Measurements from ENCODE around the gene INVS.
"Not testable (repeated sequence)": the region's sequence is repeated elsewhere in the genome, so short reads cannot be mapped to it uniquely, and the experiment has no call there.

The INVS gene

DNA sequence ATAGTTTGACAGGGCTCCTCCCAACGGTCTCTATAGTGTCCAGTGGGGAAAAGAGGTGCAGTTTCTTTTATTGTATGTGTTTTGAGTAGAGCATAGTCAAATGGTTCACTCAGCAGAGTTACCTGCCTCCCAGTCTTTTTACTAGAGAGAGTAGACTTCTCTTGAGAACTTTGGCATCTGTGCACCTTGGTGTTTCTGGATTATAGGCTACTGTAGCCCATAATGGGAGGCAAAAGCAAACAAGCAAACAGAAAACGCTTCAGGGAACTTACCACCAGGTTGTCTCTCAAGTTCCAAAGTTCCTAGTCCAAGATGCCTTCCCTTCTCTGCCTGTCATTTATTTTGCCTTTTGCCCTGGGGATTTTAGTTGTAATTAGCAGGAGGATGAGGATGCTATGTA is 26.2 kb downstream of the INVS start:
- no peak for DNase-seq (ENCODE audit: low spot score)

DNA sequence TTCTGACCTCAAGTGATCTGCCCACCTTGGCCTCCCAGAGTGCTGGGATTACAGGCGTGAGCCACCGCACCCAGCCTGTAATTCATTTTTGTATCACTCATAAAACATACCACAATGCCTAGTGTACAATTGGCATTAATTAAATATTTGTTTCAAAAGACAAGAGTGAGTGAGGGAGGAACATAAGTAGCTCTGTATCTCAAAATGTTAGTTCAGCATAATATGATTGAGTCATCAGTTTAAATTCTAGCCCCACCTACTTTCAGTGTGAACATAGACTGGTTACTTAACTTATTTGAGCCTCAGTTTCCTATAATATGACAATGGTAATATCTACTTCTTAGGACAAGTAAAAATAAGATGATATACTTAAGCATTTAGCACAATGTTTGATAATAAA is 26.9 kb downstream of the INVS start:
- DNase-seq (ENCODE audit: low spot score), result no peak

DNA sequence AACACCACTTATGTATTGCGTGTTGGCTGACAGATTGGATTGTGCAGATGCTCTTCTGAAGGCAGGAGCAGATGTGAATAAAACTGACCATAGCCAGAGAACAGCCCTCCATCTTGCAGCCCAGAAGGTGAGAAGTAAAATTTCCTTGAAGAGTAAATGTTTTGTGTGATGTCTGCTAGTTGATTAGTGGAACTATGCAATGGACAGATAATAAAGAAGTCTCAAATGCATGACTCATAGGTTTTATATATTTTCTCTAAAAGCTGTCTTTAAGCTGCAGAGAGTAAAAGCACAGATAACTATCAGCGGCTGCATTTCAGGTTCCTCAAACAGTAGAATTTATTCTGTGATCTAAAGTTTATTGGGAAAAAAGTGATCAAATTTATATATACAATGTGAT is 27.4 kb downstream of the INVS start:
- DNase-seq (ENCODE audit: low spot score), result no peak

DNA sequence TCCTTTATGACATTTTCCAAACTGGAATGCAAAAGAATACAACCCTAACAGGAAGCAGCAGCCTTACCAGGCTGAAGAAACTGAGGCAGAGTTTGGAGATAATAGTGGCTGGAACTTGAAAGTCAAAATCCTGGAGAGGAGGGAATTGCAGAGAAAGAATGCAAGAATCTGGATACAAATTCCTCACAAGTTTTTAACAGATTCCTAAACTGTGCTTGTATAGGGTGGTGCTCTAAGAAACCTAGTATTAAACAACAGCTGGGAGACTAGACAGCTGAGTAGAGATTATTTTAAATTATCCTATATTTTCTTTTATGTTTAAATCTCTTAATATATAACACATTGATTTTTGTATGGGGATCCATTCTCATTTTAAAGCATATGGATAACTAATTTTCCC is 30.7 kb downstream of the INVS start:
- DNase-seq (ENCODE audit: low spot score), result no peak

DNA sequence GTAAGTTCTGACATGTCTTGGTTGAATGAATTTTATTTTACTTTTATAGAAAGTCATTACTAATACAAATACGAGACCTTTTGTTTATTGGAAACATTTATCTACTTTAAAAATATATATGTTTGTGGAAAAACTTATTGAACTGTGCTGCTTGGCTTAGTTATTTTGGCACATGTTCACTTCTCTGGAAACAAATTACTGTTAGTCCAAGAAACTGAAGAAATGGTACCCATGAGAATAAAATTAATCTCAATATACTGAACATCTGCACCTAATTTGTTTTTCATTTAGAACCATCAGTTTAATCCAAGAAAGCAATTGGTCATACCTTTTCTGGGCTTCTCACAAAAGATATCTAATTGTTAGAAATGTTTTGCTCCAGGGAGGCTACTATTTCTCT is 32.2 kb downstream of the INVS start:
- DNase-seq (ENCODE audit: low spot score), result no peak

DNA sequence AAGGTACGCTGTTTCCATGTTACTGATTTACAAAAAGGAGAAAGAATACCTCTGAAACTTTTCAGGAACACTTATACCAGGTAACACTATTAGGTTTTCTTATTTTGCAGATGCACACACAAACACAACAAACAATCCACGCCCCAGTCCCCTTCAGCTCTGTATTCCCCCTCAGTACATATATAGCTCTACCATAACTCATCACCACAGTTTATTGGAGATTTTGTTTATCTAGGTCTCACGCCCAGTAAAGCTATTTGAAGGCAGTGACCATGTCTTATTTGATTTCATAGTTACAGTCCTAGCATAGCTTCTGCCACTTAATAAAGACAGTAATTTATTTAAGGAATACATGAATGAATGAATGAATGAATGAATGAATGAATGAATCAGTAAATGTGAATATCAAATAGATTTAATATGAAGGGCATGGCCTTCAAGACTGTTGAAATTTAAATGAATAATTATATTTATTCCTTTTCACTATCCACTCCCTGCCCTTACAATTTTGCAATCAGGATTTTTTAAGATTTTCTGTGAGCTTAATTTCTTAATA is 32.9 kb downstream of the INVS start:
- no peak for DNase-seq (ENCODE audit: low spot score)

DNA sequence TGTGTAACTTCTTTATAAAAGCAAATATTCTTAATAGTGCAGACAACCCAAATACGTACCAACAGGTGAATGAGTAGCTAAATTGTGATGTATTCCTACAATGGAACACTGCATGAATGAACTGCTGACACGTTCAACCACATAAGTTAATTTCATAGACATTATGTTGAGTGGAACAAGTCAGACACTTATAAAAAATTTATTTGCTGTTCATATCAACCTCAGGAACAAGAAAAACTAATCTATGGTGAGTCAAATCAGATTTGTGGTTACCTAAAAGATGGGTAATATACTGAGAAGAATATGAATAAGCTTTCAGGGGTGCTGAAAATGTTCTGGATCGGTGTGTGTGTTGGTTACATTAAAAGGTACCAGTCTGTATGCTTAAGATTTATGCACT is 35.7 kb downstream of the INVS start:
- no peak for DNase-seq (ENCODE audit: low spot score)

DNA sequence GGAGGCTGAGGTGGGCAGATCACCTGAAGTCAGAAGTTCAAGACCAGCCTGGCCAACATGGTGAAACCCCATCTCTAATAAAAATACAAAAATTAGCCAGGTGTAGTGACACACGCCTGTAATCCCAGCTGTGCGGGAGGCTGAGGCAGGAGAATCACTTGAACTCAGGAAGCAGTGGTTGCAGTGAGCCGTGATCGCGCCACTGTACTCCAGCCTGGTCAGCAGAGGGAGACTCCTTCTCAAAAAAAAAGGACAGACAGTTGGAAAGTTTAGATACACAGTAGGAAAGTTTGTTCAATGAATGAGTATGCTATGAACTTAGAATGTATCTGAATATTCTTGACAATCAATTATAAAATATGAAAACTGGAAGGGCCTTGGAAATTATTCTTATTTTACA is 37.8 kb downstream of the INVS start:
- DNase-seq (ENCODE audit: low spot score), result not testable (repeated sequence)

DNA sequence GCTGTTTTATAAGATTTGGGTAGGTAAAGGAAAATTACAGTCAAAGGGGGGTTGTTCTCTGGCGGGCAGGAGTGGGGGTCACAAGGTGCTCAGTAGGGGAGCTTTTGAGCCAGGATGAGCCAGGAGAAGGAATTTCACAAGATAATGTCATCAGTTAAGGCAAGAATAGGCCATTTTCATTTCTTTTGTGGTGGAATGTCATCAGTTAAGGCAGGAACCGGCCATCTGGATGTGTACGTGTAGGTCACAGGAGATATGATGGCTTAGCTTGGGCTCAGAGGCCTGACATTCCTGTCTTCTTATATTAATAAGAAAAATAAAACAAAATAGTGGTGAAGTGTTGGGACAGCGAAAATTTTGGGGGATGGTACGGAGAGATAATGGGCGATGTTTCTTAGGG is 41.3 kb downstream of the INVS start:
- not testable (repeated sequence) for DNase-seq (ENCODE audit: low spot score)

DNA sequence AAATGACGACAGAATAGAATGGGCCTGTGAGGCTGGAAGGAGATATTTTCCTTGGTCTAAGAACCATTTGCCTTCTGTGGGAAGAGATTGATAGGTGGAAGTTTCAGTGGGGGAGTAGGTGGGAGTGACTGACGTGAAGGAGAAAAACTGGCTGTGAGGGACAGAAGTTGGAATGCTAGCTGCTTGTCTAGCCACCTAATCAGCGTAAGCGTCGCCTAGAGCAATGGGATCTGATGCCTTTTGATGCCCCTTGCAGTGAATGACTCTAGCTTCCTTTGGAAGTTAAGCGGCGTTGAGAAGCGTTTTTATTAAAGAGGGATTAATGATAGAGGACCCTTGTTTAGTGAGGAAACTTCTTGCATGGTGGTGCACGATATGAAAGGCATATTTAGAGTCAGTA is 42.8 kb downstream of the INVS start:
- DNase-seq (ENCODE audit: low spot score), result not testable (repeated sequence)

DNA sequence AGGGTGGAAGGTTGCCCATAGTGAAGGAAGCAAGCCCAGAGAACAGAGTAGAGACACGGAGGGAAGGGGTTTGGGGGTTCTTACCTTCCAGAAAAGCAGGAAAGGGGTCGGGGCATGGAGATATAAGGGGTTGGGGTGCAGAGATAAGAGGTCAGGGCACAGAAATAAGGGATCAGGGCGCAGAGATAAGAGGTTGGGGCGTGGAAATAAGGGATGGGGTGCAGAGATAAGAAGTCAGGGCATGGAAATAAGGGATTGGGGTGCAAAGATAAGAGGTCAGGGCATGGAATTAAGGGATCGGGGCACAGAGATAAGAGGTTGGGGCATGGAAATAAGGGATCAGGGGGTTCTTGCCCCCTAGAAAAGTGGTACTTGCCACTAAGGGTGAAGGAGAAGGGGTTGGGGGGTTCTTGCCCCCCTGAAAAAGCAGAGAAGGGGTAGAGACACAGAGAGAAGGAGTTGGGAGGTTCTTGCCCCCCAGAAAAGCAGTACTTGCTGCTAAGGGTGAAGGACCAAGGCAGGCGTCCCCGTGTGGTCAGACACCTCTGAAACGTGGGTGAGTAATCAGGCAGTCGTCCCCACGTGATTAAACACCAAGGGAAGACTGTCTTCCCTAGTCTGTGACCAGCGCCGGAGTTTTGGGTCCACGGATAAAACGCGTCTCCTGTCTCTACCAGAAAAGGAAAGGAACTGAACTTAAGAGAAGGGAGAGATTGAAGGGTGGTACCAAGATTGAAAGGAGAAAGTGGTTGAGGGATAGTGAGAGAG is 46.3 kb downstream of the INVS start:
- DNase-seq (ENCODE audit: low spot score), result not testable (repeated sequence)

DNA sequence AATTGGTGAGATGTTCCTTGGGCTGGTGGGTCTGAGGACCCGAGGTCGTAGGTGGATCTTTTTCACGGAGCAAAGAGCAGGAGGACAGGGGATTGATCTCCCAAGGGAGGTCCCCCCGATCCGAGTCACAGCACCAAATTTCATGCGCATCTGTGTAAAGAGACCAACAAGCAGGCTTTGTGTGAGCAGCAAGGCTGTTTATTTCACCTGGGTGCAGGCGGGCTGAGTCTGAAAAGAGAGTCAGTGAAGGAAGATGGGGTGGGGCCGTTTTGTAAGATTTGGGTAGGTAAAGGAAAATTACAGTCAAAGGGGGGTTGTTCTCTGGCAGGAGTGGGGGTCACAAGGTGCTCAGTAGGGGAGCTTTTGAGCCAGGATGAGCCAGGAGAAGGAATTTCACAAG is 46.9 kb downstream of the INVS start:
- DNase-seq (ENCODE audit: low spot score), result not testable (repeated sequence)

DNA sequence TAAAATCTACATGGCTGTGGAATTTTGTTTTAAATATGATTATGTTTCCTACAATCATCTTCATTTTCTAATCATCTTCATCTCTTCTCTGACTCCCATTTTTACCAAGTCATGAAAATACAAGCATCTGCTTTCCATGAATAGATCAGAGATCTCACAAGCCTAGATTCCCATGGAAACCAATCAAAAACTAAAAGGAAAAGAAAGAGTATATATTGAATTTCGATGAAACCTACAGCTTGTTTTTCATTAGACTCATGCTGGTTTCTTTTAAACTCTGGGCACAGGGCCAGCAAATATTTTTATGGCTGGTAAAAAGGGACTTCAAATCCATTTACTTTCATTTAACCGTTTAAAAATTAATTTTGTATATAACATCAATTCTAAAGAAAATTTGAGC is 51.2 kb downstream of the INVS start:
- DNase-seq (ENCODE audit: low spot score), result no peak

DNA sequence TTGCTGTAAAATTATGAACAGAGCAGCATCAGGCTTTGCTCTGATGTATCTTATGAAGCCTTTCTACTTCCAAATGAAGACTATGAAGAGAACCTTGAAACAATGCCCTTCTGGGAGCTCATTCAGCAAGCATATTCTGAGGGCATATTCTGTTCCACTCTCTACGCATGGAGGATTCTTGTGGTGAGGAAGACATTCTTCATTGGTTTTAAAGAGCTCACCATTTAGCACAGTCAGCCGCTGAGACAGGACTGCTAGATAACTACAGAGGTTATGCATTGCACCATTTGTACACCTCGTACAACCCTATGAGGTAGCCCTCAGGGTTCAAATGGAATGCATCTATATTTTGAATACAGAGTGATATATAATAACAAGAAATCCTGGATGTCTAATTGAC is 61.0 kb downstream of the INVS start:
- DNase-seq (ENCODE audit: low spot score), result no peak

DNA sequence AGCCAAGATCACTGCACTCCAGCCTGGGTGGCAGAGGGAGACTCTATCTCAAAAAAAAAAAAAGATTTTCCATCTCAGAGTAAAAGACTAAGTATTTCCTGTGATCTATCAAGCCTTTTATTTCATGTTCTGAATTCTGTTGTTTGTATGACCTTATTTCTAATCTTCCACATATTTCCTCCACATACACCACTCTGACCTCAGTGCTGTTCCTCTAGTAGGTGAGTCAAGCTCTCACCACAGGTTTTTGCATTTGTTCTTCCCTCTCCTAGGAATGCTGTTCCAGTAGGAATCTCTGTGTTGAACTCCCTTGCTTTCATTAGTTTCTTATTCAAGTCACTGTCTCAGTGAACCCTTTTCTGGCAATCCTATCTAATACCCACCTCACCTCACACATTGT is 68.1 kb downstream of the INVS start:
- no peak for DNase-seq (ENCODE audit: low spot score)

DNA sequence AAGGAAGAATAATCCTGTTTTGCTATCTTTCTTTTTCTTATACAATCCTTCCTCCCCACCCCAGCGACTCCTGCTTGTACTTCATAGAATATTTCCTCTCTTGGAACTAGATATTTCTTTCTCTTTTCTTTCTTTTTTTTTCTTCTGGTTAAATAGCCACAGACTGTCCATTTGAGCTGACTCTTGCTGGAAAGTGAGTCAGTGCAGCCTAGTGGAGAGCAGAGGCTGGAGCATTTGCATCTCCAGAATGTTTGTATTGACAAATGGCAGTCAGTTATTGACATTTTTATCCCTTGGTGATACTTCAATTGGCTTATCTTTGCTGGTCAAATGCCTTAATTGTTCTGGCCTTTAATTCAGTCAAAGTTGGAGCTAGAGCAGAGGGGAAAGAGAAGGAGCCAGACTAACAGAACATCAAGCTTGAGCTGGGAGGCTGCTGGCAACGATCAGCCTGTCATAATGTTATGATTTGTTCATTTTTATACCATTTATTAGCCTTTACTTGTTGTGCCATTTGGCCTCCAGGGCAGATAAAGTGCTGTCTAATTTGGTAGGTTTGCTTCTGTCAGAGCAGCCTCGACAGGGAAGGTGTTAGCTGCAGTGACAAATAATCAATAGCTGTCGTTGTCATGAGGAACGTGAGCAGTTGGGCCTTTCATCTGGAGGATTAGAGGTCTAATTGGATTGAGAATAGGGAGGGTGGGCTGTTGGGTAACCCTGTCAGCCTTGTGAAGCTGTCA is 69.0 kb downstream of the INVS start:
- DNase-seq (ENCODE audit: low spot score), result no peak

DNA sequence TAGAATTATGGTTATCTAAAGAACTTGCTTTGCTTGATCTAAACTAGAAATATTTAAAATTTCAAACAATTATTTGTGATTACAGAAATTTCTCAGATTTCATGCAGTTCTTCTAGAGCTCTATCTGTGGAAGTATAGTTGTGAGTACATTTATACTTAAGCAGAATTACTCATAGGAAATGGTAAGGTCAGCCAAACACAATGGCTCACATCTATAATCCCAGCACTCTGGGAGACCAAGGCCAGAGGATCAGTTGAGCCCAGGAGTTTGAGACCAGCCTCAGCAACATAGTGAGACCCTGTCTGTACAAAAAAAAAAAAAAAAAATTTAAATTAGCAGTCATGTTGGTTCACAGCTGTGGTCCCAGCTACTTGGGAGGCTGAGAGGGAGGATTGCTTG is 71.0 kb downstream of the INVS start:
- no peak for DNase-seq (ENCODE audit: low spot score)

DNA sequence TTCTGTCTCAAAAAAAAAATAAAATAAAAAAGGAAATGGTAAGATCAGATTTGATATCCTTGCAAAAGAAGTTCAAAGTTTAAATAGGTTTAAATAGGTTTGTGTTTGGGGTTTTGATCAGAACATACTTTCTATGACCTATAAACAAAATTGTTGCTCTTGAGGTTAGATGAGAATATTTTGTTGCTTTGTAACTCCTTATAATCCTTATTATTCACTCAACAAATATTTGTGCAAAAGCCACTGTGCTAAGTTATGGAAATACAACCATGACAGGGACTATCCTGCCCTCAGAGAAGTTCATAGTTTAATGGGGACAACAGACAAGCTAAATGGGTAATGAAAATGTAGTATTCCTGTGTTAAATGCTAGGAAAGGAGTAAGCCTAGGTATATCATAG is 71.5 kb downstream of the INVS start:
- DNase-seq (ENCODE audit: low spot score), result no peak

DNA sequence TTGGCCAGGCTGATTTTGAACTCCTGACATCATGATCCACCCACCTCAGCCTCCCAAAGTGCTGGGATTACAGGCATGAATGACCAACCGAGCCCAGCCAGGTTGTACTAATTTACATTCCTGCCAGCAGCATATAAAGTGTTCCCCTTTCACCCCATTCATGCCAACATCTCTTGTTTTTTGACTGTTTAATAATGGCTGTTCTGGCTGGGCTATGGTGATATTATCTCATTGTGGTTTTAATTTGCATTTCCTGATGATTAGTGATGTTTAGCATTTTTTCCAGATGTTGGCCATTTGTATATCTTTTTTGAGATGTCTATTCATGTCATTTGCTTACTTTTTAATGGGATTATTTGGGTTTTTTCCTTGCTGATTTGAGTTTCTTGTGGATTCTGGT is 87.3 kb downstream of the INVS start:
- no peak for DNase-seq (ENCODE audit: low spot score)

DNA sequence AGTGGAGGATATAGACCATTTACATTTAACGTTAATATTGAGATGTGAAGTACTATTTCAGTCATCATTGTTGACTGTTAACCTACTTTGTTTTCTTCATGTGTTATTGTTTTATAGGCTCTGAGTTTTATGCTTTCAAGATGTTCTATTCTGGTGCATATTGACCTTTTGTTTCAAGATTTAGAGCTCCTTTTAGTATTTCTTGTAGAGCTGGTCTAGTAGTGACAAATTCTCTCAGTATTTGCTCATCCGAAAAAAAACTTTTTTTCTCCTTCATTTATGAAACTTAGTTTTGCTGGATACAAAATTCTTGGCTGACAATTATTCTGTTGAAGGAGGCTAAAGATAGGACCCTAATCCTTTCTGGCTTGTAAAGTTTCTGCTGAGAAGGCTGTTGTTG is 91.3 kb downstream of the INVS start:
- no peak for DNase-seq (ENCODE audit: low spot score)

DNA sequence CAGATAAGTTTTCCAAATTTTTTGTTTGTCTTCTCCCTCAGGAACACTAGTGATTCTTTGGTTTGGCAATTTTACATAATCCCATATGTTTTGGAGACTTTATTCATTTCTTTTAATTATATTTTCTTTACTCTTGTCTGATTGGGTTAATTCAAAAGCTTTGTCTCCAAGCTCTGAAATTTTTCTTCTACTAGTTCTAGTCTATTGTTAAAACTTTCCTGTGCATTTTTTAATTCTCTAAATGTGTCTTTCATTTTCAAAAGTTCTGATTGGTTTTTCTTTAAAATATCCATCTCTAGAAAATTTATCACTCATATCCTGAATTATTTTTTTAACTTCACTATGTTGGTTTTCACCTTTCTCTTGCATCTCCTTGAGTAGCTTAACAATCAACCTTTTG is 92.2 kb downstream of the INVS start:
- no peak for DNase-seq (ENCODE audit: low spot score)

DNA sequence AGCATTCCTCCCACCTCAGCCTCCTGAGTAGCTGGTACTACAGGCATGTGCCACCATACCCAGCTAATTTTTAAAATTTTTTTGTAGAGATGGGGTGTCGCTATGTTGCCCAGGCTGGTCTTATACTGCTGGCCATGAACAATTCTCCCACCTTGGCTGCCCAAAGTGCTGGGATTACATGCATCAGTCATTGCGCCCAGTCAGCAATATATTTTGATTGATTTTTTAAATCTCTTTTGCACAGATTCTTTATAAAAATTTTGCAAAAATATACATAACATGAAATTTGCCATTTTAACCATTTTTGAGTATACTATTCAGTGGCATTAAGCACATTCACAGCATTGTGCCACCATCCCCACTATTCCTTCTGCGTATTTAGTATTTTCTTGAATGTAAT is 94.0 kb downstream of the INVS start:
- no peak for DNase-seq (ENCODE audit: low spot score)

DNA sequence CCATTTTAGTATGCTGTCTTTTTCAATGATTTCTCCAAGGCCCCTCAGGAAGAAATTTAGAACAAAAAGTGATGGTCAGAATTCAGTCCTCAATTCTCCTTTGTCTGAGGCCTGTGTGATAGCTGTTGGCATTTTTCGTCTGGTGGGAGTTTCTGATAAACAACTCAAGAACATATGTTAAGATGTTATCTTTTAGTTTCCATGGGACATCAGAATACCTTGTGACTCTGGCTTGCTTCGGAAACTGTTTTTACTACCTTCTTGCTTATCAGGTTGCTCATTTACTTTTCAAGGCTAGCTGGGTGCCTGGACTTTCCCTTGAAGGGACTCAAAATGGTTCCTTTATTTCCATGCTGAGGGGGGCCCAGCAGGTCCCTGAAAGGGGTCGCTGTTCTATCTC is 97.2 kb downstream of the INVS start:
- DNase-seq (ENCODE audit: low spot score), result no peak

DNA sequence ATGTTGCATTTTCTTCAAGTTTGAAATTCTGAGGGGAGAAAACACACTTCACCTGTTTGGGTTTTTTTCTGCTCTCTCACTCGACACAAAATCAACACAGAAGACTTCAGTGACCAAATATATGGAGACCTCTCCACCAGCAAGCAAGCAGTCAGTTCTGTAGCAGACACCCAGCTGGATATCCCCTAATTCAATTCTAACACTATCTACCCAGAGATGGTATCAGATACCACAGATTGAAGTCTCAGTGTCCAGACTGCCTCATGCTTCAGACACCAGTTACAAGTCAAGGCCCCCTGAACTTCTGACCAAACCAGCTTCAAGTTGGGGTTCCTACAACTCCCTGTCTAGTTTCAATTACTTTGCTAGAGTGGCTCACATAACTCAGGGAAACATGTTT is 97.8 kb downstream of the INVS start:
- no peak for DNase-seq (ENCODE audit: low spot score)
